ENCODE results near the gene UBR1.
"Not testable (repeated sequence)": the region's sequence is repeated elsewhere in the genome, so short reads cannot be mapped to it uniquely, and the experiment has no call there.

- TF ChIP-seq, protein P1, sequence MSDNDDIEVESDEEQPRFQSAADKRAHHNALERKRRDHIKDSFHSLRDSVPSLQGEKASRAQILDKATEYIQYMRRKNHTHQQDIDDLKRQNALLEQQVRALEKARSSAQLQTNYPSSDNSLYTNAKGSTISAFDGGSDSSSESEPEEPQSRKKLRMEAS (IDR thresholded peaks at IDR 0.05; ENCODE audit: insufficient read depth, insufficient read length), result not testable (repeated sequence)
- TF ChIP-seq POLR2A (IDR thresholded peaks at IDR 0.05; ENCODE audit: low read depth, low read length); CTCF (IDR thresholded peaks at IDR 0.05; ENCODE audit: extremely low read depth in 1 of 2, insufficient read depth in 1 of 2, low read depth in 1 of 2, low read length in 2 of 2); MYC (IDR thresholded peaks at IDR 0.05; ENCODE audit: low read depth, low read length); EZH2 (IDR thresholded peaks at IDR 0.05; ENCODE audit: borderline replicate concordance, low read depth, low read length, severe bottlenecking); POLR2AphosphoS5 (IDR thresholded peaks at IDR 0.05; ENCODE audit: insufficient read depth, low read depth, low read length); JUN (IDR thresholded peaks at IDR 0.05; ENCODE audit: borderline replicate concordance, insufficient read depth, insufficient read length, low read depth): not testable (repeated sequence)
These were observed 156.9 kb downstream of the UBR1 start for GRCh38 chr15:42948898-42949297.
